ENCODE measurements around the gene CSNK1D.

CSNK1D gene

GRCh38 chr17:82315703-82316358 is 42.3 kb upstream of the CSNK1D start:
- CTCF ChIA-PET, result no interaction called here
- POLR2A ChIA-PET, result no interaction called here
- H3K4me3 ChIP-seq (ENCODE audit: low read depth, low read length), result no peak overlapping the region
- TF ChIP-seq, protein P1, sequence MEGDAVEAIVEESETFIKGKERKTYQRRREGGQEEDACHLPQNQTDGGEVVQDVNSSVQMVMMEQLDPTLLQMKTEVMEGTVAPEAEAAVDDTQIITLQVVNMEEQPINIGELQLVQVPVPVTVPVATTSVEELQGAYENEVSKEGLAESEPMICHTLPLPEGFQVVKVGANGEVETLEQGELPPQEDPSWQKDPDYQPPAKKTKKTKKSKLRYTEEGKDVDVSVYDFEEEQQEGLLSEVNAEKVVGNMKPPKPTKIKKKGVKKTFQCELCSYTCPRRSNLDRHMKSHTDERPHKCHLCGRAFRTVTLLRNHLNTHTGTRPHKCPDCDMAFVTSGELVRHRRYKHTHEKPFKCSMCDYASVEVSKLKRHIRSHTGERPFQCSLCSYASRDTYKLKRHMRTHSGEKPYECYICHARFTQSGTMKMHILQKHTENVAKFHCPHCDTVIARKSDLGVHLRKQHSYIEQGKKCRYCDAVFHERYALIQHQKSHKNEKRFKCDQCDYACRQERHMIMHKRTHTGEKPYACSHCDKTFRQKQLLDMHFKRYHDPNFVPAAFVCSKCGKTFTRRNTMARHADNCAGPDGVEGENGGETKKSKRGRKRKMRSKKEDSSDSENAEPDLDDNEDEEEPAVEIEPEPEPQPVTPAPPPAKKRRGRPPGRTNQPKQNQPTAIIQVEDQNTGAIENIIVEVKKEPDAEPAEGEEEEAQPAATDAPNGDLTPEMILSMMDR (IDR thresholded peaks at IDR 0.05; ENCODE audit: insufficient read depth, low read length, missing control alignments), result no peak
- no peak for DNase-seq (ENCODE audit: low read depth, low spot score)

DNA sequence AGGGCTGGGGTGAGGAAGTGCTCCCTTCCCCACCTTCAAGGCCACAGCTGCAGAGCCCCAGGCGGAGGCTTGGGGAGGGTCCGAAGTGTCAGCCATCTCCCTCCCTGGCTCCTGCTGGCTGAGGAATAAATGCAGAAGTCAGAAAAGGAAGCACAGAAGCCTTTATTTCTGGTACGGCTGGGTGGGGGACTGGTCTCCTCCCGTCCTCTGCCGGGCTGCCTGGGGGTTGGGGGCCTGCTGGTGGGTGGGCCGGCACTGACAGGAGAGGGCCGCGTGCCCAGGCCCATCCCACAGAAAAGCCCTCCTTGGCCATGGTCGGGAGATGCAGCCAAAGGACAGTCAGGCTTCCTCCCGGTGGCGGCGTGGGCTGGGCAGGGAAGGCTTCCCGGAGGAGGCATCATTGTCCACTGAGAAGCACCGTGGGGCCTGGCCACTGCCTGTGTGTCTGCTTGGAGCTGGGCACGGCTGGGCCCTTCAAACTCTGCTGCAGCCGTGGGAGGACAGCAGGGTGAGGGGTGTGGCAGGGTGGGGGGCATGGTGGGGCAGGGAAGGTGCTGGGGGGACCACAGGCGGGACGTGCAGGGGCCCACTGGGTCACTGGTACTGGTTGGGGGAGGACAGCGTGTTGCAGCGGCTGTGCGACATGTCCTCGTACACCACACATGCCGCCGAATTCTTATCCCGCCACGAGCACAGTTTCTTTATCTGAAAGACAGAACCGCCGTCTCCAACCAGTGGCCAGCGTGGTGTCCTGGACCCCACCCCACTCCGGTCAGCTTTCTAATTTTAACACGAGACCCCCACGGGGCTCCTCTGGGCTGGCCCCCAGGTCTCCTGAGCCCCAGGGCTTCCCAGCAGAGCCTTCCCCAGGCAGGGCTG is 41.5 kb upstream of the CSNK1D start:
- POLR2A ChIA-PET, result no interaction called here
- no peak overlapping the region for H3K4me3 ChIP-seq (ENCODE audit: low read depth, low read length)
- TF ChIP-seq, protein P1 (IDR thresholded peaks at IDR 0.05; ENCODE audit: insufficient read depth, low read length, missing control alignments), result no peak
- CTCF ChIA-PET, result interaction anchor here (1.0 kb wide), 1 partner anchor 15 kb away, joined by 4 read pairs; no protein-coding TSS in a partner anchor
- no peak for DNase-seq (ENCODE audit: low read depth, low spot score)

DNA sequence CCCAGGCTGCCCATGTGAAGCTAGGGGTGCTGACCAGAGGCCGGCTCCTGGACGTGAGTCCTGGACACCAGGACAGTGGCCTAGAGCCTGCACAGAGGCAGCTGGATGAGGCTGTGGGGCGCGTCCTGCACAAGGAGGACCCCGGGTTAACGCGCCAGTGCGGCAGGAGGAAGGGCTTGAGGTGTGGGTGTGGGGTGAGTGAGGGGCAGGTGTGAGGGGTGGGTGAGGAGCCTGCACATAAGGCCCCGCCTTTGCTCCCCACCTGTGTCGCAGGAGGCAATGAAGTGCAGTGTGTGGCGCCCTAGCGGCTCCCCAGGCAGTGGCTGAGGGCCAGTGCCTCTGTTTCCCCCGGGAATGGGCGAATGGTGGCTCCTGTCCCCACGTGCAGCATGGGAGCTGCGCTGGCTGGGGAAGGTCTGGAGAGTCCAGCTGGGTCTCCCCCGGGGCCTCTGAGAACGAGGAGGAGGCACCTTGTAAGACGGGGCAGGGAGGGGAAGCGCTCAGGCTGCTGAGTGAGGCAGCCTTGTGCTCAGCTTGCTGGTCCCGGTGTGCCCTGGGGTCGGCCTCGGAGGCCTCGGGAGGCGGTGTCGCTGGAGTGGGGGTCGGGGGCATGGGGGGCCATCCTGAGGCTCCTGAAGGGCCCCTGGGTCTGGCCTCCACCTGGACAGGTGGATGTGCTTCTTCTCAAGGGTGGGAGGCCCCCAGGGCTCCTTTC is 40.7 kb upstream of the CSNK1D start:
- ChIA-PET POLR2A (no interaction called here), CTCF (interaction anchor here (1.0 kb wide), 1 partner anchor 15 kb away, joined by 4 read pairs; no protein-coding TSS in a partner anchor)
- no peak for DNase-seq (ENCODE audit: low read depth, low spot score)
- TF ChIP-seq, protein P1 (IDR thresholded peaks at IDR 0.05; ENCODE audit: insufficient read depth, low read length, missing control alignments), result no peak
- H3K4me3 ChIP-seq (ENCODE audit: low read depth, low read length), result no peak overlapping the region

DNA sequence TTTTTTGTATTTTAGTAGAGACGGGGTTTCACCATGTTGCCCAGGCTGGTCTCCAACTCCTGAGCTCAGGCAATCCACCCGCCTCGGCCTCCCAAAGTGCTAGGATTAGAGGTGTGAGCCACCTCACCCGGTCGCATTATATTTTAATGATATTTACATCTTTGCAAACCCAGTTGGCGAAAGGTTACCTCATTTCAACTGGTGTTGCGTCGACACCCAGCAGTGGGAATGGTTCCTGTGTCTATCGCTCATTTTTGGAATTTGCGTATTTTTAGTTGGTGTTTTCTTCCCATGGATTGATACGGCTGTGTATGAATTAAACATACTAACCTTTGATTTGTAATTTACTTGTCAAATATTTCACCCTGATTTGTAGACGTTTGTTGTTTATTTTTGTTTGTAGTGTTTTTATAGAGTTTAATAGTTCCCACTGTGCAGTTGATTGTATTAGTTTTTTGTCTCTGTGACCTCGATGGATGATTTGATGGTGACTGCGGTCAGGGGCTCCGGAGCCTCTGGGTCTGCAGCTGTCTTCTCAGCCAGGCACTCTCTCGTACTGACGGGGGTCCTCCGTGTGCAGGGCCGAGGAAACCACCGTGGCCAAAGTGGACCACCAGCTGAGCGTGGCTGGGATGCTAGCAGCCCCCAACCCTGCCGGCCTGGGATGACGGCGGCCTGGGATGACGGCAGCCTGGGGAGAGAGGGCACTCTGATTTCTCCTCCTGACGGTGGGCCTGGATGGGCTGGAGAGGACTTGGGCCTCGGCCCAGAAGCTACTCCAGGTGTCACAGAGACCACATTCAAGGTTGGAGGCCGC is 39.9 kb upstream of the CSNK1D start:
- DNase-seq (ENCODE audit: low read depth, low spot score), result no peak
- POLR2A ChIA-PET, result no interaction called here
- H3K4me3 ChIP-seq (ENCODE audit: low read depth, low read length), result no peak overlapping the region
- TF ChIP-seq, protein P1 (IDR thresholded peaks at IDR 0.05; ENCODE audit: insufficient read depth, low read length, missing control alignments), result no peak
- CTCF ChIA-PET, result interaction anchor here (1.0 kb wide), 1 partner anchor 14 kb away, joined by 4 read pairs; no protein-coding TSS in a partner anchor

- POLR2A ChIA-PET, result no interaction called here
- H3K4me3 ChIP-seq (ENCODE audit: low read depth, low read length), result no peak overlapping the region
- DNase-seq (ENCODE audit: low read depth, low spot score), result no peak
- TF ChIP-seq, protein P1 (IDR thresholded peaks at IDR 0.05; ENCODE audit: insufficient read depth, low read length, missing control alignments), result no peak
- CTCF ChIA-PET, result interaction anchor here (1.6 kb wide), 1 partner anchor 9 kb away, joined by 6 read pairs; no protein-coding TSS in a partner anchor
These were observed 38.5 kb upstream of the CSNK1D start for GRCh38 chr17:82311971-82312370.
